ENCODE results near the gene SLIT3.

The SLIT3 gene

DNA sequence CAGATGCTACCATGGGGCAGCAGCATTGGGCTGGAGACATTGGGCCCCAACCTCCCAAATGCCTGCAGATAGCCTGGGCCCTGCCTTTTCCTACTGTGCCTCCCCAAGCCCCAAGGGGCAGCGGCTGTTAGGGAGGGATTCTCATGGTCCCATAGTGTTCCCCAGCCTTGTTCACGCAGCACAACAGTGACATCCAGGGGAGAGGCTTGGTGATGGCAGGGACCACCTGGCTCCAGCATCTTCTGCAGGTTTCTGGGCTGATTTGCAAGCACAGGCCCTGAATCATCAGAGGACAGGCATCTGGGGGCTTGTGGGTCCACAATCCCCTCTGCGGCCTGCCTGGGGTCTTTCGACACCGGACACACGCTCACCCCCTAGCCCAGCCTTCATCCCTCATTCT, 354.6 kb downstream of the SLIT3 start:
- DNase-seq: no peak

DNA sequence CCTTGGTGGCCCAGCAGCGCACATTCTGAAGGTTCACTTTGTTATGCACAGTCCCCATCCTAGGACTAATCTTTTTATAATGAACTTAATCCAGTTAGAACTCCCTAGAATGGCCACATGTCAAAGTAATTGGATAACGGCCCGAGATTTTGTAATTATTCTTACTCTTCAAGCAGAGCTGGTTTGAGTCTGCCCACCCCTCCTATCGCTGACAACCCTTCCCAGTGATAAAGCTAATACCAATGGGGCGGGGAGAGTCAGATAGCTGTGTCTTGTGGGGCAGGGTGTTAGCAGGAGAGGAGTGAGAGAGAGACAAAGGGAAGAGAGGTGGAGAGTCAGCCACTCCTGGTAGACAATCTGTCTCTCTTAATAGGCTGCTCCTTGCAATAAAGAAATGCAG, 356.9 kb downstream of the SLIT3 start:
- DNase-seq: no peak

DNA sequence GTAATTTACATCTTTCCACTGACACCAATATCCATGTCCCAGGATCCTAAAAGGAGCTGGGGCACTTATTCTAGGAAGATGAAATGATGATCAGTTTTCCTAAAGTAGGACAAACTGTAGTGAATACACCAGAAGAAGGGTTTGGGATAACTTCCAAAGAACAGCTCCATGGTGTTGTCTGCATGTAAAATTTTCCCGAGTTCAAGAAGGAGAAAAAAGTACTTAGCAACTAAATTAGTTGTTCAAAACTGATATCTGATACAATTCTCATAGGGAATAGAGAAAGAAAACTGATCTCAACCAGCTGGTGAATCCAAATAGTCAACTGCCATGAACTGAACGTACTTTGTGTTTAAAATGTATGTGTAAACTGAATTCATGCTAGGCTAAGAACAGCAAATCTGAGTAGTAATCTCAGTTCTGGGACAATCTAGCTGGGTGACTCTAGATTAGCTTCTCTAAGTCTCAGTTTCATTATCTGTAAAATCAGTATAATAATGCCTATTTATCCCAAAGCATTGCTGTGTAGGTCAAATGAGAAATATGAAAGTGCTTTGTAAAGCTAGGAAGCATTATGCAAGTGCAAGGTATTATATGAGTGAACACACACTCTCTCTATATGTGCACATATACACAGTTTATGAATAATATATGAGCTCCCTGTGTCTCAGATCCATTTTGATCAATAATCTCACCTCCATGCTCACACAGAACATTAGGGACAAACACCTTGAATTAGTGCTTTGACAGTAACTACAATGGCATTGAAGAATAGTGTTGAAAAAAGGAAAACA, 357.7 kb downstream of the SLIT3 start:
- DNase-seq: no peak

DNA sequence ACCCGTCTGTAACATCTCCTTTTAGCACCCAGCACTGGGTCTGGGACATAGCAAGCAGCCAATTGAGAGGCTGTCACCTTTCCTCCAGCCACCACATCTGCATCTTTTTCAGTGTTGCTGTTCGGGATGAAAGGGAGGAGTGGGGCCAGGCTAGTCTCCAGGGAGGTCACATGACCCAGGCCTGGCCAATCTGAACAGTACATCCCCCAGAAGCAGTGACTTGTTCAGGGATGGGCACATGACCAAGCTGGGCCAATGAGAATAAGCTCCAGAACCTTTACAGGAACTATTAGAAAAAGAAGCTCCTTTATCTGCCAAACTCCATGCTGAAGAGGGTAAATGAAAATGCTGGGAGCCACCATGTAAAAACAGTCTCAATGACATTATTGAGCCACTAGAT, 359.0 kb downstream of the SLIT3 start:
- DNase-seq: no peak

DNA sequence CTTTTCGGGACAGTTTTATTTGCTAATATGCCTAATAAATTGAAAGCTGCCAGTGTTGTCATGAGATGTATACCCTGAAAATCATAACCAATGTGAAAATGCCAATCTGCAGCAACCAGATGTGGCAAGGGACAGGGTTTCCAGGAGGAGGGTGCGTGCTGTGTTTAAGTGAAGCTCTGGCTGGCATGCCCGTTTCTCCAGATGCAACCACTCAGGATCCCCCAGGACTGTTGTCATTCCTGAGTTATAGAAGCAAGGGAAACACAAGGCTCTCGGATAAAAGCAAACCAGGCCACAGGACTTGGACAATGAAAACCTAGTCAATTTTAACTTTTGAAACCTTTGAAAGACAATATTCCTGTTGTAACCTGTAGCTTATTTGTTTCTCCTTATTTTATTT, 360.2 kb downstream of the SLIT3 start:
- DNase-seq: no peak

DNA sequence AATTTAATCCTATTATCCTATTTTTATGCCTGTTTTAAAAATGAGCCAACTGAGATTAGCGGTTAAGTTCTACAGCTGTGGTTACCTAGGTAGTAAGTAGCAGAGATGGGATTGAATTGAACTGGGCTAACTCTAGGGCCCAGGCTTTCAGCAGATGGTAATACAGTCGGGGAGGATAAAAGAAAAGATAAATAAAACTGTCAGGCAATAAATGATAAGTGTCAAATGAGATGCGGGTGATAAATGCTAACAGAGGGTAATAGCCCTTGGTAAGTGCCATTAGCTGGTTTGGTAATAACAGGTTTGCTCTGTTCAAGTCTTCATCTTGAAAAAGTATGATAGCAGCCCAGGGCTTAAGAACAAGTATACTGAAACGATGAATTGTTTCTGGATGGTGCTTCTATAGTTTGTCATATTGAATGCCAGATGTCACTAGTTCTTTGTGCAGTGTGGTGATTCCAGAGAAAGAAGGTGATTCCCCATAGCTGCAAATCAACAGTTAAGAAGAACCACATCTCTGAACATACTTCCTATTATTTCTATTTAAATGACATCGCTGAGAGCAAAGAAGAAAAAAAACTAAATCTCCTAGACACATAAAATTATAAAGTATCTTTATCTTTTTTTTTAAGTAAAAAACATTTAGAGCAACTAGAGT, 360.9 kb downstream of the SLIT3 start:
- no peak for DNase-seq

DNA sequence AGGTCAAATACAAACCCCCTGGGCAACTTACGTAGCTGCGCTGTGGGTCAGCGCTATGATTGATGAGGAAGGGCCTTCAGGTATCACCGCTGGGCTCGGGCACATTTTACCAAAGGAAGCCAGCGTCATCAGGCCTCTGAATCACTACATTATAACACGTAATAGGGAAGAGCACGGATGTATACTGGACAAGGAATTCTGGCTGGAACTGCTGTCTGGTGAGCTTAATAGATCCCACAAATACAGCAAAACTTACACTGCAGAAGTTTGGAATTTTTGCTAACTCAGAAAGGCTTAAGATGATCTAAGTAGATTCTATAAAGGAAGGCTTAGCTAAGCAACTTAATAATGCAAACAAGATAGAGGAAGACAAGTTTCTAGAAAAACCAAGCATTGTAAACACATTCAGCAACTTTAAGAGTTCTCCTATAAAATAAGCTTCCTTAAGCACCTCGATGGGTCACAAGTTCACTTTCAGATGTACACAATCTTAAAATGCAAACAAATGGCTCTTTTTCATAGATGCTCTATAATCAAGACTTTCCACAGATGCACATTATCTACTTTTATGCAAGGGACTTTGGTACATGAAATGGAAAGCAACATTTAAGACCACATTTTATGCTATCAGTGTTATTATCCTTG, 361.7 kb downstream of the SLIT3 start:
- DNase-seq: no peak

DNA sequence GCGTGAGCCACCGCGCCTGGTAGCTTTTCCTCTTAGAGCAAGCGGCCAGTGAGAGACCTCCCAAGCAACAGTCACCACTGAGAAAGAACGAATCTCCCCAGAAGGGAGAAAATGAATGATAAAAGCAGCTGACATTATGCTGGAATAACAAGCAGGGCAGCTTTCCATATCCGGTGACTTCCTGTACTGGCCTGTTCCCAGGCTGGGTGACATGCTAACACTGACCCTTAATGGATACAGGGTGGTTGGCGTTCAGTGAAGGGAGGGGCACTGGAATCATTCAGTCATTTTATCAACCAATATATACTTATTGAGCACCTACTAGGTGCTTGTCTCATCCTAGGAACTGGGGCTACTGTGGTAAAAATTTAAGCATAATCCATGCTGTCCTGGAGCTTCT, 364.4 kb downstream of the SLIT3 start:
- no peak for DNase-seq

DNA sequence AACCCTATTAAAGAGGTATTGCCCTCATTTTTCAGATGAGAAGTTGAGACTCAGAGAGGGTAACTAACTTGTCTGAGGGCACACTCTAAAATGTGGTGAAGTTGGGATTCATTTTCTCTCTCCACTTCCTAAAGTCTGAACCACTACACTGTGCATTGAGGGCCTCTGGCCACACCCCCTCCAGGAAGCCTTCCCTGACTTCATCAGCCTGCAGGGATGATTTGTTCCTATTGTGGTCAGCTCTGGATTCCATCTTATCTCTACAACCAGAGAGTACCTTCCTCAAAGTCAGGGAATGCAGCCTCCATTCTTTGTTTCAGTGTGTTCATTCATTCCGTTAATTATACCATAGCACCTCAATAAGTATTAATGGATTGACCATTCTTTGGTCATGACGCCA, 365.8 kb downstream of the SLIT3 start:
- DNase-seq: no peak

DNA sequence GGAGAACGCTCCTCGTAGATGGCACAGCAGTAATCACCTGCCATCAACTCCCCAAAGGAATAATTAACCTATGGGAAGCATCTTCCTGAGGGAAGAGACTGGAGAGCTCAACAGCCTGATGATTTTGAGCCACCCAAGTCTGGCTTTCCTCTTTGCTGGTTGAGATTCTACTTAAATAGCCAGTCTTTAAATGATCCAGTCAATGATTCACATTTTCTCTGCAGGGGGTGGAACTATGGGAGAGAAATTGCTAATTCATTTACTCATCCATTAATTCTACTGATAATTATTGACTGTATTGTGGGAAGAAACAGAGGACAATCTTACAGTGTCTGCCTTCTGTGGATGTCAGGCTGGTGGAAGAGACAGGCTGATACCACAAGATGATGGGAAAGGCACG, 366.8 kb downstream of the SLIT3 start:
- no peak for DNase-seq

DNA sequence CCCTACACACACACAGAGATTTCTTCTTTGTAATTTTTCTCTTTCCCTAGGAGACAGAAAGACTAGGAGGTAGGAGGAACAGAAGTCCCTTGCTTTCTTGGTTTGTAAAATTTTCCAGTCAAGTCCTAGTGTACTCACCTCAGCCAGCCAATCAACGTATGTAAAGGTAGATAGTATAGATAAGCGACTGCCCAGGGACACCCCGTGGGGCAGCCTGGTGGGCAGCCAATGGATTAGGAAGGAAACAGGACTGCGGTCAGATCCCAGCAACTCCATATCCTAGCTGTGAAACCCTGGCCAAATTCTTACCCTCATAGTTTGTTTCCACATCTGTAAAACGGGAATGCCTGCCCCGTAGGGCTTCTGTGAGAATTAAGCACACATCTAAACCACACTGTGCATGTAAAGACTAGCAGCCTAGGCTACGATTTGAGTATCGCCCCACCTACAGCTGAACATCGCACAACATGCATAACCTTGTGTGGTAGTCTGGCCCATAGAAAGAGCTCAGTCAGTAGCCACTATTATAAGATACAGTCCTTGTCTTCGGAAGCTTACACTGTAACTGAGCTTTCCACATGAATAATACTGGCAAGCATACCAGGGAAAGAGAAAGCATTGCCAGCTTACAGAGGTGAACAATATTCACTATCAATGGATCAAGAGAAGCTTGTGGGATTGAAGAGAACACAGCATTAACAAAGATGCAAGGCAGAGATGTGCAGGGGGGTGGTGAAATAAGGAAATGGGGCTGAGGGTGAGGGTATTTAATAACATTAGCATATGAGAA, 368.3 kb downstream of the SLIT3 start:
- no peak for DNase-seq

DNA sequence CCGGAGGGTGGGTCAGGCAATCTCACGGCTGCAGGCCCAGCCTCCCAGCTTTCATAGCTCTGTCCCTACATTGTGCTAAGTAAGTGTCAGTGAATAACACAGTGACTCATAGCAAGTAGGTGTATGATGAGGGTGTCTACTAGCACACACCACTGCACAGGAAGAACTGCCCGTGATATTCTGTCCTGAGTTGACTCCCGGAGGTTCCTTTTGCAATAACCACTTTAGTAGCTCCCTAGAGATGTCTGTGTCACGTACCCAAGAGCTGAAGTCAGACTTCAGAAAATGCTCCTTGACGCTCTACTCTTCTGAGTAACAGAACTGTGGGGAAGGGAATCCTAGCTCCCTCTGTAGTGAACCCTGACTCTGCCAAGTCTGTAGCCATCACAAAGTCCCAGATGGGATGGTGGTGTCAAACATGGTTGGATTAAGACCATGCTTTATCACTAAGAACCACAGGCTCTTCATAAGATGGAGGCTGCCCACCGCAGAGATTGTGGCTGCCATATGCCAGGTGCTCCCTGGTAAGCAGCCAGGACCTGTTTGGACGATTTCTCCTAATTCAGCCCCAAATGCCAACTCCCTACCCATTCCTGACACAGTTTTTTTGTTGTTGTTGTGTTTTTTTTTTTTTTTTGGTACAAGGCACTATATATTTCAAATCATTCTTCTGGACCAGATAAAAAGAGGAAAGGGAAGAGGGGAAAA, 369.1 kb downstream of the SLIT3 start:
- DNase-seq: no peak

DNA sequence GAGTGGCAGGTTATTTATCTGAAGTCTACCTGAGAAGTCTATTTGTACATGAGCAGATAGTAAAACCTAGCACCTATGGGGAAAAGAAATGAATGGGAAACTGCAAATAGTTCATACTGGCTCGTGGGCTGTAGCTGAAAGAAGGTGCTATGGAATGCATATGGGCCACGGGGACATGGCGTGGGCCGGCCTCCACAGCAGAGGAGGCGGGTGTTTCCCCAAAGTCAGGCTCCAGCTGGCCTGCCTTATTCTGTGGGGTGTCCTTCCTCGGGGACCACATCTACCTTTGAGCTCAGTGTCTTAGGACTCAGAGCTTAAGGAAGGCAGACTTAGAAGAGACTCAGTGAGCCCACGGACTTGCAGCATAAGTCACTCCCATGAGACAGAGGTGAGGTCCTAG, 371.3 kb downstream of the SLIT3 start:
- DNase-seq: no peak

DNA sequence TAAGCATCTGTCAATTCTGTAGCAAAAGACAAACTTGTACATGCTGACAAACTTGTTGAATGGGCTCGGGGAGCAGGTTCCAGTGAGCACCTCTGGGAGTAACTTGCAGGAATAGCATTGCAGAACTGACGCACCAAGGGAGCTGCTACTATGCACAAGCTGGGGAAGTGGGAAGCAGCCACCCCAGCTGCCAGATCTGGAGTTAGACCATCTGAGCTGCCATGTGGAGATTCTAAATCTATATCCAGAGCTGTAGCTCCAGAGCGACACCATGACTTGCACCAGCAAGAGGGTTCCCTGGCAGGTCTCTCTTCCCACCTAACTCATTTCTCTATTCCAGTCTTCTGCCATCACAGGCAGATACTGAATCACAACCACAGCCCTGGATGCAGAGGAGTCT, 375.8 kb downstream of the SLIT3 start:
- DNase-seq: no peak

DNA sequence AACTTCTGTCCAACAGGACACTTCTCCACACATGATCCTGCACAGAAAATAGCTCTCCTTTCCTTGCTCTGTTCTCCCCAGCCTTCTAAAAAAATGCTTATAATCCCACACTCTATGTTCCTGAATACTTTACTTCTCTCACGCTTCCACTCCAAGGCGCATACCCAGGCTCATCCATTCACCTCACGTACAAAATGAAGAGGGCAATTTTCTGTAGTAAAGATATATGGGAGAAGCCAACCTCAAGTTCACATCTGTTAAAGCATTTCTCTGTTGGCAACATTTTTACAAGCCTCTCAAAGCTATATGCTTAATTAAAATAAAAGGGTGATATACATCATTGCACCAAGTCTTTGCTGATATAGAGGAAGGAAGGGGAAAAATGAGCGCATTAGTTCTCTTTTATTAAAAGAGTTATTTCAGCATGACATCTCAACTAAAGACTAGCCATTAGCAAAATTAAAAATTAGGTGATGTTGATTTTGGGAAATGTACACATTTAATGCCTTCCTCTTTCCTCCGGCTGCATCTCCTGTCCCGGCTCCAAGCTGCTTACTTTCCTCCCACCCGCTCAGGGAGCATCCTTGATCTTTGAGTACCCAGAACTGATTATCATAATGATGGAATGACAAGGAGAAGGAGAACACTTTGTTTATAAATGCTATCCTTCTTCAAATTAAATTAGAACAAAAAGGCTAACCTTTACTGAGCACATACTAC, 379.6 kb downstream of the SLIT3 start:
- no peak for DNase-seq

DNA sequence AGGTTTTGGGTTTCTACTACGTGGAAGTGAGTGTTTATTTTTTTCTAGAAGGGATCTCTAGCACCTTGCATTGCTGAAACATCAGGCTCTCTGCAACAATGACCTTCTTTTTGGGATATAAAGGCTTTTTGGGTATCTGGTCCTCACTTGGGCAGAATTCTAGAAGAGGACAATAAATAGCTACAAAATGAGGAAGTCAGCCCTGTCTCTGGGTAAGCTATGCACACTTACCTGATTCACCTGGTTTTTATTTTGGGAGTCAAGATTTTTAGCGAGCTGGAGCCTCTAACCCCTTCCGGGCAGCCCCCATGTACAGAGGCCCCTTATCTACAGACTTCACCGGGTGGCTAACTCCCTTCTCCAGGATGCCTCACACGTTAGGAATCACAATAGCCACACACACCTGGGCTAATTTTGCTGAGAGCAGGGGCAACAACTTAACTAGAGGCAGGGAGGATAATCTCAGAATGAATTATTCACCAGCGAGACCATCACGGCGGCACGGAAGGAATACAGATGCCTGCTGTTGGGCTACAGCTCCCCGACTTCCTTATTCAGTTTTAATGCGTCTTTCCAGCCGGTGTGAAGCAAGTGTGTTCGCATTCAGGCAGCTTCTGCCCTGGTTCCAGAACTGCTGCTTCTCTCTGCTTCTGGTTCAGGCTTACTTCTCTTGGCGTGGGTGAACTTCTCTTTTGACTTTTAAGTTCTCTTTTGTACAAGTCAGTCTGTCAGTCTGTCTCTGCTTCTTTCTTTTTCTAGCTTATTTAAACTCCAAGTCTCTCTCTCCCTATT, 380.7 kb downstream of the SLIT3 start:
- DNase-seq: no peak

DNA sequence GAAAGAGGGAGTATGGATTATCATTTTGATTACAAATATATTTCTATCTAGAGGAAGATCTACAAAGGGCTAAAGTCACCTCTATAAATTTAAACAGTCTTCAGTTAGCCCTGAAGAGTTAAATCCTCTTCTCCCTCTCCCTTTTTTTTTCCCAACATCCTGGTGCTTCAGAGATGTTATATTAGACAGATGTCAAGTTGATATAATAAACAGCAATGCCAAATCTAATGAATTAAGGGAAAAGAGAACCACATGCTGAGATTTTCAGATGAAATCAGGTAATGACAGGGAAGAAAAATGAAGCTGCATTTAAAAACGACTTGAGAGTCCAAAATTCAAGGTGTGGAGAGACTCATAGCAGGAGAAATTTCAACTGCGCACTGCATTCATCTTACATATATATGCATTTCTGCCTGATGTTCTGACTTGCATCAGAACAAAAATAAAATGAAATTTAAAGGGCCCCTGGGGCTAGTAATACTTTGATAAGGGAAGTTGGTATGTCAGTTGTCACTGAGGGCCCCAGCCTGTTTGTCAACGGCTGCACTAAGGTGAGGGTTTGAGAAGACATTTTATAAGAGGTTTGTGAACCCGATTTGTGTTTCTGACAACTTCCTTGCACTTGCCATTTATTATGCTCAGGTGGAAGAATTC, 382.9 kb downstream of the SLIT3 start:
- no peak for DNase-seq

DNA sequence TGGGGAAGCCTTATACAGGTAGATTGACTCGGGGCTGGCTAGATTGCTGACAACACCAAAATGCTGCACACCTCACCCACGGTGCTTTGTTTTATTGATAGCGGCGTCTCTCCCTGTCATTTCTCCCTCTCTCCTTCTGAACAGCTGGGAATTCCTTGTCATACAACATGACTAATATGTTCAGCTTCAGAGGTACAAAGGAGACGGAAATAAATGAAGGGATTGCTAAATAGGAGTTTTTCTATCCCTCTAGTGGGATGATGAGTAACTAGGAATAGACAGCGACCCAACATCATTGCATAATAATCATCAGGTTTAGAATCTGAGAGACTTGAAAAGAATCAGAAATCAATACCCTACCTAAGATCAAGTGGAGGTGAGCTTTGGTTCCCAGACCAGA, 384.1 kb downstream of the SLIT3 start:
- no peak for DNase-seq

DNA sequence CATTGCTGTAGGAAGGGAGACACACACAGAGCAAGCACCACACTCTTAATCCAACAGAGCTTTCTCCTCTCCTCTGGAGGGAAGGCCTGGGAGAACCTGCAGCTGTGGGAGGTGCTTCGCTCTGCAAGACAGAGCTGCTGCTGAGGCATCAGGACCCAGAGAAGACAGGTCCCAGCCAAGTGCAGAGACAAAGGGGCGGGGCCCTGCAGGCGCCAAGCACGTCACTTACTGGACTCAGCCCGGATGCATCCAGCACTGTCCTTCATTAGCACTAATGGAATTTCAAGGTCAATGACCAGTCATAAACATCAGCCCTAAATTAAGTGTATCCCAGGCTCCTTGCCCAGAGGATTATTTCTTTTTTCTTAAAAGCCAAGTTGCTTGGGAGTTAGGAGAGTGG, 384.7 kb downstream of the SLIT3 start:
- DNase-seq: no peak

DNA sequence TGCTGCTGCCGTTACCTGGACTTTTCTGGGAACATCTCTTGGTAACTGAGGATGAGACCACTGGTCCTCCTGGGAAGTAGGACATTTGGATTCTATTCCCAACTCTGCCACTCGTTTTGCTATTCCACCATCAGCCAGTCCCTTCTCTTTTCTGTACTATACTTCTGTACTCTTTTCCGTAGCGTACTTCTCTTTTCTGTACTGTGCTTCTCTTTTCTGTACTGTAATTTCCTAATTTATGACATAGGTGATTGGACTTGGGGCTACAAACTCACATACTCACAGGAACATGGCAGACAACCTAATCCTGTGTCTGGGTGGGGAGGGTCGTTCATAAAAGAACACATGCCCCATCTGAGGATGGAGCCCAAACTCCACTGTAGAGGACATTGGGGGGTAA, 386.4 kb downstream of the SLIT3 start:
- DNase-seq: no peak

DNA sequence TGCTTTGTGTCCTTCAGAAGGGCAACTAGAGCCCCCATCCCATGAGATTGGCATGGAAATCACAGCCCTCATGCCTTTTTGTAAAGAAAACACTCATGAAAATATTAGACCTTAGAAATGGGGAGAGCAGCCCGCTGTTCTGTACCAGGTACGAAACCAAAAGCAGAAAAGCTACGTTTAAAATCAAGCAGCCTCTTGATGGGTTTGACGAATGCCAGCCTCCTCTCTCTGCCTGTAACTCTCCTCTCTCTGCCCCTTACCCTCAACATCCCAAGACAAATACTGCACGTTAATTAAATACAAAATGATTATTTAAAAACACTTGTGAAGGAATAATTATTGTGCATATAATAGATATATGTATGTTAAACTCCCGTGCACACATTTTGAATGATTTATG, 390.1 kb downstream of the SLIT3 start:
- DNase-seq: no peak
